DMS 273 treated with DMSO at 0.1 percent for 48 hours (cell line): ENCODE results near the gene CACNA1D.

Experiments
- DNase-seq: peaks from one replicate; lab custom pipeline; 2025; lab: John Stamatoyannopoulos, UW

CACNA1D gene

GRCh38 chr3:53822331-53822741 lies 327.9 kb downstream of the CACNA1D start:
- no peak for DNase-seq

- no peak for DNase-seq
Measured at GRCh38 chr3:53823026-53823955, 328.9 kb downstream of the CACNA1D start.

GRCh38 chr3:53823956-53824657 lies 329.7 kb downstream of the CACNA1D start:
- no peak for DNase-seq

- no peak for DNase-seq
Measured at GRCh38 chr3:53824795-53825194, 330.4 kb downstream of the CACNA1D start.

GRCh38 chr3:53826048-53826447 lies 331.6 kb downstream of the CACNA1D start:
- DNase-seq, result no peak

GRCh38 chr3:53828581-53828980 lies 334.2 kb downstream of the CACNA1D start:
- no peak for DNase-seq

- DNase-seq, result no peak
Measured at GRCh38 chr3:53829605-53830004, 335.2 kb downstream of the CACNA1D start.

- DNase-seq, result no peak
Measured at GRCh38 chr3:53830944-53831343, 336.5 kb downstream of the CACNA1D start.

GRCh38 chr3:53833053-53833645 lies 338.7 kb downstream of the CACNA1D start:
- DNase-seq, result no peak

- DNase-seq, result no peak
Measured at GRCh38 chr3:53833700-53834099, 339.3 kb downstream of the CACNA1D start.

- no peak for DNase-seq
Measured at GRCh38 chr3:53834429-53835095, 340.2 kb downstream of the CACNA1D start.

GRCh38 chr3:53835257-53835656 lies 340.8 kb downstream of the CACNA1D start:
- no peak for DNase-seq

- DNase-seq, result no peak
Measured at GRCh38 chr3:53836084-53836872, 341.9 kb downstream of the CACNA1D start.

GRCh38 chr3:53837331-53837730 lies 342.9 kb downstream of the CACNA1D start:
- DNase-seq, result no peak

GRCh38 chr3:53841296-53841695 lies 346.9 kb downstream of the CACNA1D start:
- no peak for DNase-seq

GRCh38 chr3:53842436-53843194 lies 348.2 kb downstream of the CACNA1D start:
- DNase-seq, result no peak

GRCh38 chr3:53843195-53844177 lies 349.1 kb downstream of the CACNA1D start:
- peak; percentile 47 for DNase-seq

GRCh38 chr3:53844262-53845102 lies 350.1 kb downstream of the CACNA1D start:
- DNase-seq, result no peak
